ENCODE results near the gene FBN2. TPM values are rescaled to one million over a fixed set of nuclear protein-coding genes. Genes with fewer than 3 reads are reported as not detected.

Gene FBN2
- total RNA-seq, 1 donor from 2014 or later: not detected

- H3K9me3 Mint-ChIP-seq: no peaks in the 10 kb centered on the region
- DNase-seq (ENCODE audit: low spot score): no peak
These were observed 8.7 kb upstream of the FBN2 start for GRCh38 chr5:128546658-128547281.

GRCh38 chr5:128541385-128541784 lies 3.3 kb upstream of the FBN2 start:
- intact Hi-C loops (cut with micrococcal nuclease): no loop called here
- peaks cover 26% of the 10 kb centered on the region for H3K27me3 Mint-ChIP-seq (ENCODE audit: low read depth)
- H3K4me3 Mint-ChIP-seq (ENCODE audit: low read depth): no peak overlapping the region
- no peaks in the 10 kb centered on the region for H3K9me3 Mint-ChIP-seq
- no peaks in the 10 kb centered on the region for H3K4me1 Mint-ChIP-seq (ENCODE audit: low read depth)
- H3K36me3 Mint-ChIP-seq (ENCODE audit: low read depth): no peaks in the 10 kb centered on the region
- no peak for DNase-seq (ENCODE audit: low spot score)
- H3K27ac Mint-ChIP-seq: no peak overlapping the region

More at GRCh38 chr5:128546658-128547281, 8.7 kb upstream of the FBN2 start:
- H3K27ac Mint-ChIP-seq: no peak overlapping the region
- no peaks in the 10 kb centered on the region for H3K4me1 Mint-ChIP-seq (ENCODE audit: low read depth)
- intact Hi-C loops (cut with micrococcal nuclease): no loop called here
- H3K4me3 Mint-ChIP-seq (ENCODE audit: low read depth): no peak overlapping the region
- no peaks in the 10 kb centered on the region for H3K36me3 Mint-ChIP-seq (ENCODE audit: low read depth)
- no peaks in the 10 kb centered on the region for H3K27me3 Mint-ChIP-seq (ENCODE audit: low read depth)

- H3K4me3 Mint-ChIP-seq (ENCODE audit: low read depth): no peak overlapping the region
- H3K27me3 Mint-ChIP-seq (ENCODE audit: low read depth): peaks cover 35% of the 10 kb centered on the region
- no peaks in the 10 kb centered on the region for H3K4me1 Mint-ChIP-seq (ENCODE audit: low read depth)
- H3K36me3 Mint-ChIP-seq (ENCODE audit: low read depth): no peaks in the 10 kb centered on the region
- no peaks in the 10 kb centered on the region for H3K9me3 Mint-ChIP-seq
- H3K27ac Mint-ChIP-seq: no peak overlapping the region
- DNase-seq (ENCODE audit: low spot score): no peak
- intact Hi-C loops (cut with micrococcal nuclease): no loop called here
These were observed 989 bp upstream of the FBN2 start for GRCh38 chr5:128539038-128539429.

GRCh38 chr5:128538250-128539037 lies 399 bp upstream of the FBN2 start:
- Mint-ChIP-seq H3K27ac (no peak overlapping the region), H3K4me1 (ENCODE audit: low read depth) (no peaks in the 10 kb centered on the region), H3K9me3 (no peaks in the 10 kb centered on the region), H3K27me3 (ENCODE audit: low read depth) (peaks cover 35% of the 10 kb centered on the region), H3K36me3 (ENCODE audit: low read depth) (no peaks in the 10 kb centered on the region), H3K4me3 (ENCODE audit: low read depth) (no peak overlapping the region)
- DNase-seq (ENCODE audit: low spot score): no peak
- intact Hi-C loops (cut with micrococcal nuclease): no loop called here

- Mint-ChIP-seq H3K4me1 (ENCODE audit: low read depth) (no peaks in the 10 kb centered on the region), H3K9me3 (no peaks in the 10 kb centered on the region), H3K27ac (no peak overlapping the region), H3K27me3 (ENCODE audit: low read depth) (peaks cover 35% of the 10 kb centered on the region), H3K36me3 (ENCODE audit: low read depth) (no peaks in the 10 kb centered on the region), H3K4me3 (ENCODE audit: low read depth) (no peak overlapping the region)
- intact Hi-C loops (cut with micrococcal nuclease): no loop called here
- DNase-seq (ENCODE audit: low spot score): no peak
These were observed 635 bp downstream of the FBN2 start for GRCh38 chr5:128537221-128537999.

GRCh38 chr5:128536254-128537220 lies 1.5 kb downstream of the FBN2 start:
- intact Hi-C loops (cut with micrococcal nuclease): no loop called here
- DNase-seq (ENCODE audit: low spot score): no peak
- Mint-ChIP-seq H3K27ac (no peak overlapping the region), H3K27me3 (ENCODE audit: low read depth) (peaks cover 35% of the 10 kb centered on the region), H3K36me3 (ENCODE audit: low read depth) (no peaks in the 10 kb centered on the region), H3K4me3 (ENCODE audit: low read depth) (no peak overlapping the region), H3K9me3 (no peaks in the 10 kb centered on the region), H3K4me1 (ENCODE audit: low read depth) (no peaks in the 10 kb centered on the region)

- Mint-ChIP-seq H3K27me3 (ENCODE audit: low read depth) (peaks cover 32% of the 10 kb centered on the region), H3K4me3 (ENCODE audit: low read depth) (no peak overlapping the region), H3K27ac (no peak overlapping the region), H3K4me1 (ENCODE audit: low read depth) (no peaks in the 10 kb centered on the region), H3K9me3 (no peaks in the 10 kb centered on the region), H3K36me3 (ENCODE audit: low read depth) (no peaks in the 10 kb centered on the region)
- DNase-seq (ENCODE audit: low spot score): no peak
- intact Hi-C loops (cut with micrococcal nuclease): no loop called here
These were observed 2.8 kb downstream of the FBN2 start for GRCh38 chr5:128535251-128535650.

GRCh38 chr5:128534726-128535125 lies 3.3 kb downstream of the FBN2 start:
- Mint-ChIP-seq H3K27ac (no peak overlapping the region), H3K27me3 (ENCODE audit: low read depth) (peaks cover 30% of the 10 kb centered on the region), H3K9me3 (no peaks in the 10 kb centered on the region), H3K4me3 (ENCODE audit: low read depth) (no peak overlapping the region), H3K36me3 (ENCODE audit: low read depth) (no peaks in the 10 kb centered on the region), H3K4me1 (ENCODE audit: low read depth) (no peaks in the 10 kb centered on the region)
- DNase-seq (ENCODE audit: low spot score): no peak
- intact Hi-C loops (cut with micrococcal nuclease): no loop called here

GRCh38 chr5:128532776-128533175 lies 5.3 kb downstream of the FBN2 start:
- Mint-ChIP-seq H3K4me1 (ENCODE audit: low read depth) (no peaks in the 10 kb centered on the region), H3K9me3 (no peaks in the 10 kb centered on the region), H3K27me3 (ENCODE audit: low read depth) (peaks cover 17% of the 10 kb centered on the region), H3K4me3 (ENCODE audit: low read depth) (no peak overlapping the region), H3K27ac (no peak overlapping the region), H3K36me3 (ENCODE audit: low read depth) (no peaks in the 10 kb centered on the region)
- DNase-seq (ENCODE audit: low spot score): no peak
- intact Hi-C loops (cut with micrococcal nuclease): no loop called here

- H3K36me3 Mint-ChIP-seq (ENCODE audit: low read depth): no peaks in the 10 kb centered on the region
- no peaks in the 10 kb centered on the region for H3K4me1 Mint-ChIP-seq (ENCODE audit: low read depth)
- no peaks in the 10 kb centered on the region for H3K9me3 Mint-ChIP-seq
- no peak overlapping the region for H3K4me3 Mint-ChIP-seq (ENCODE audit: low read depth)
- no peak for DNase-seq (ENCODE audit: low spot score)
- H3K27ac Mint-ChIP-seq: no peak overlapping the region
- intact Hi-C loops (cut with micrococcal nuclease): no loop called here
- H3K27me3 Mint-ChIP-seq (ENCODE audit: low read depth): peaks cover 15% of the 10 kb centered on the region
These were observed 5.9 kb downstream of the FBN2 start for GRCh38 chr5:128532127-128532526.

GRCh38 chr5:128528637-128529255 lies 9.3 kb downstream of the FBN2 start:
- H3K36me3 Mint-ChIP-seq (ENCODE audit: low read depth): no peaks in the 10 kb centered on the region
- no peaks in the 10 kb centered on the region for H3K4me1 Mint-ChIP-seq (ENCODE audit: low read depth)
- H3K27ac Mint-ChIP-seq: no peak overlapping the region
- no peaks in the 10 kb centered on the region for H3K9me3 Mint-ChIP-seq
- no peak overlapping the region for H3K4me3 Mint-ChIP-seq (ENCODE audit: low read depth)
- DNase-seq (ENCODE audit: low spot score): no peak
- intact Hi-C loops (cut with micrococcal nuclease): no loop called here
- no peaks in the 10 kb centered on the region for H3K27me3 Mint-ChIP-seq (ENCODE audit: low read depth)

- DNase-seq (ENCODE audit: low spot score): no peak
- intact Hi-C loops (cut with micrococcal nuclease): no loop called here
- Mint-ChIP-seq H3K4me1 (ENCODE audit: low read depth) (no peaks in the 10 kb centered on the region), H3K9me3 (no peaks in the 10 kb centered on the region), H3K27ac (no peak overlapping the region), H3K4me3 (ENCODE audit: low read depth) (no peak overlapping the region), H3K27me3 (ENCODE audit: low read depth) (no peaks in the 10 kb centered on the region), H3K36me3 (ENCODE audit: low read depth) (no peaks in the 10 kb centered on the region)
These were observed 9.9 kb downstream of the FBN2 start for GRCh38 chr5:128528126-128528525.

Data from activated T-helper 2 cell treated with anti-CD3 and anti-CD28 coated beads, Interferon-gamma antibody, Interleukin-2, Interleukin-4, amounts not matched to agents 10 μg/mL and 5 μg/mL and 100 μg/mL, durations not matched to agents 14 hours and 24 hours and 36 hours (primary cell).